ENCODE data around the gene BCCIP.

BCCIP gene

GRCh38 chr10:125801574-125801973, 21.8 kb upstream of the BCCIP start:
- Histone ChIP-seq H3K27ac (ENCODE audit: low read depth, low read length) (no peak overlapping the region), H3K27me3 (ENCODE audit: insufficient read depth, low read length) (no peaks in the 10 kb centered on the region), H3K79me1 (ENCODE audit: low read length) (no peaks in the 10 kb centered on the region), H3K4me2 (ENCODE audit: low read length) (no peak overlapping the region), H3K18ac (ENCODE audit: low read length) (no peak overlapping the region), H3K23ac (ENCODE audit: low read length) (no peak overlapping the region), H2AFZ (ENCODE audit: insufficient read depth, low read length, poor library complexity) (no peak overlapping the region), H3K14ac (ENCODE audit: low read length) (no peak overlapping the region), H3K4me3 (ENCODE audit: low read depth, low read length) (no peak overlapping the region), H3K36me3 (ENCODE audit: control insufficient read depth in 1 of 2, insufficient read depth in 2 of 2, low read length in 2 of 2) (peaks cover 11 to 15% of the 10 kb centered on the region in 2 experiments), H4K8ac (ENCODE audit: low read depth, low read length) (no peak overlapping the region), H2AK5ac (ENCODE audit: low read length) (no peak overlapping the region), H2BK5ac (ENCODE audit: low read depth, low read length, poor library complexity) (no peak overlapping the region), H3K9me3 (ENCODE audit: insufficient read depth, low read depth, low read length) (no peaks in the 10 kb centered on the region), H3K4me1 (ENCODE audit: control insufficient read depth in 1 of 2, insufficient read depth in 2 of 2, low read length in 2 of 2) (no peaks in the 10 kb centered on the region), H3K9ac (ENCODE audit: low read length) (no peak overlapping the region), H4K12ac (ENCODE audit: low read depth, low read length) (no peak overlapping the region), H3K79me2 (ENCODE audit: control insufficient read depth, insufficient read depth, low read length, poor library complexity) (no peaks in the 10 kb centered on the region), H3K4ac (ENCODE audit: low read depth, low read length) (no peak overlapping the region), H4K91ac (ENCODE audit: low read depth, low read length) (no peak overlapping the region), H2BK12ac (ENCODE audit: low read length) (no peak overlapping the region), H2BK120ac (ENCODE audit: insufficient read depth, low read length, poor library complexity) (no peak overlapping the region)
- no CpG with 5 or more reads among the region's 1 CpG for WGBS (ENCODE audit: extremely low coverage, insufficient coverage, insufficient read length)
- DNase-seq, result no peak

DNA sequence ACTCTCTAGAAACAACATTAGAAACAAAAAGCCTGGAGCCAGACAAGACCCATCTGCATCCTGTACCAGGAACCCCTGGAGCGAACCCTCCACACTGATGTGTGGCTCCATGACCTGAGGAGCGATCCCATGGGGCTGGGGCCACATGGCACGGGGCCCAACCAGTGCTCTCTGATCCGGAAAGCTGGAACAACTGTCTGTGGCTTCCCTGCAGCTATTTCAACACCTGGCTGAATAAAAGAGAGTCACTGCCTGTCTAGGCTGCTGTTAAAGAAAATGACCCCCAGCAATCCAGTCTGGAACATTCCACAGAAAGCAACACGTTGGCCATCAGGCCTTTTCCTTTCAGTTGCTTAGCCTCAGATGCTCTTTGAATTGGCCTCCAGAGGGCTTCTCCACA, 21.2 kb upstream of the BCCIP start:
- no peaks in the 10 kb centered on the region for H3K9me3 ChIP-seq (ENCODE audit: insufficient read depth, low read depth, low read length)
- H2AFZ ChIP-seq (ENCODE audit: insufficient read depth, low read length, poor library complexity), result no peak overlapping the region
- no peaks in the 10 kb centered on the region for H3K4me1 ChIP-seq (ENCODE audit: control insufficient read depth in 1 of 2, insufficient read depth in 2 of 2, low read length in 2 of 2)
- H4K91ac ChIP-seq (ENCODE audit: low read depth, low read length), result no peak overlapping the region
- H3K27me3 ChIP-seq (ENCODE audit: insufficient read depth, low read length), result no peaks in the 10 kb centered on the region
- H3K27ac ChIP-seq (ENCODE audit: low read depth, low read length), result no peak overlapping the region
- WGBS (ENCODE audit: extremely low coverage, insufficient coverage, insufficient read length), result no CpG with 5 or more reads among the region's 5 CpGs
- no peak for DNase-seq
- no peak overlapping the region for H3K4me2 ChIP-seq (ENCODE audit: low read length)
- H3K79me2 ChIP-seq (ENCODE audit: control insufficient read depth, insufficient read depth, low read length, poor library complexity), result no peaks in the 10 kb centered on the region
- no peak overlapping the region for H4K8ac ChIP-seq (ENCODE audit: low read depth, low read length)
- H3K4ac ChIP-seq (ENCODE audit: low read depth, low read length), result no peak overlapping the region
- no peak overlapping the region for H2BK12ac ChIP-seq (ENCODE audit: low read length)
- H3K79me1 ChIP-seq (ENCODE audit: low read length), result no peaks in the 10 kb centered on the region
- H3K36me3 ChIP-seq (ENCODE audit: control insufficient read depth in 1 of 2, insufficient read depth in 2 of 2, low read length in 2 of 2), result peaks cover 11 to 19% of the 10 kb centered on the region in 2 experiments
- H3K14ac ChIP-seq (ENCODE audit: low read length), result no peak overlapping the region
- no peak overlapping the region for H2AK5ac ChIP-seq (ENCODE audit: low read length)
- H3K23ac ChIP-seq (ENCODE audit: low read length), result no peak overlapping the region
- no peak overlapping the region for H3K18ac ChIP-seq (ENCODE audit: low read length)
- no peak overlapping the region for H3K4me3 ChIP-seq (ENCODE audit: low read depth, low read length)
- no peak overlapping the region for H3K9ac ChIP-seq (ENCODE audit: low read length)
- no peak overlapping the region for H2BK5ac ChIP-seq (ENCODE audit: low read depth, low read length, poor library complexity)
- no peak overlapping the region for H2BK120ac ChIP-seq (ENCODE audit: insufficient read depth, low read length, poor library complexity)
- H4K12ac ChIP-seq (ENCODE audit: low read depth, low read length), result no peak overlapping the region

DNA sequence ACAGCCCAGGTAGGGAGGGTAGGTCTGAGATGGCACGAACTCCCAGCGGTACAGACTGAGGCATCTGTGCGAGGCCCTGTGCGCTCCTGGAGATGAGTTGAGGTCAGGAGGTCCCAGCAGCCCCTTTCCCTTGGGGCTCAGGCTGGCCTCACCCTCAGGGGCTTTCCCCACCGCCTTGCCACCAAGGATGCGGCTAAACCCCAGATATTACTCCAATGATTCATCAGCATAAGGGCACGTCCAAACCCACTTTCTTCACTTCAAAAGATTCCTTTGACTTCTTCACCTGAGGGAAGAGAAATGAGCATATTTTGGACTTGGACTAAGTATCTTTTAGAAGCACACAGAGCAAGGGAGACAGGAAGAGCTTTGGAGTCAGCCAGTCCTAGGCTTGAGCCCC, 20.6 kb upstream of the BCCIP start:
- Histone ChIP-seq H2BK5ac (ENCODE audit: low read depth, low read length, poor library complexity) (no peak overlapping the region), H3K27ac (ENCODE audit: low read depth, low read length) (no peak overlapping the region)
- no CpG with 5 or more reads among the region's 7 CpGs for WGBS (ENCODE audit: extremely low coverage, insufficient coverage, insufficient read length)

DNA sequence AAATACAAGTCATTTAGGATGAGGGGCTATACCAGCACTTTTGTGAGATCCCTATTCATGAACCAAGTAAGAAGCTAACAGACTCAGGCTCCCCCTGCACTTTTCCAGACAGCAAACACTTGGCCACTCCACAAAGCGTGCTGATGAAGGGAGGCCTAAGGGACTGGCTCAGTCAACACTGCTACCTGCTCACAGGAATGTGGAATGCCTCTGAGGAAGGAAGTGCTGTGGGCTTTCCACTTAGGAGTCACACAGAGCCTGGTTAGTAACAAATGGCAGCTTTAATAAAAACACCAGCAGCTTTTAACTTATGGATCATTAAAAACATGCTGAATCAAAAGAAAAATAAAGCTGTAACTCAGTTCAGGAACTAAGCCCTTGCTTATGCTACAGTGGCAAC, 15.3 kb upstream of the BCCIP start:
- no peak overlapping the region for H2BK120ac ChIP-seq (ENCODE audit: insufficient read depth, low read length, poor library complexity)
- H3K14ac ChIP-seq (ENCODE audit: low read length), result no peak overlapping the region
- no peak overlapping the region for H2BK5ac ChIP-seq (ENCODE audit: low read depth, low read length, poor library complexity)
- H4K91ac ChIP-seq (ENCODE audit: low read depth, low read length), result no peak overlapping the region
- H4K12ac ChIP-seq (ENCODE audit: low read depth, low read length), result no peak overlapping the region
- no peak overlapping the region for H3K27ac ChIP-seq (ENCODE audit: low read depth, low read length)
- no peak overlapping the region for H3K23ac ChIP-seq (ENCODE audit: low read length)
- H3K4ac ChIP-seq (ENCODE audit: low read depth, low read length), result no peak overlapping the region
- H3K36me3 ChIP-seq (ENCODE audit: control insufficient read depth in 1 of 2, insufficient read depth in 2 of 2, low read length in 2 of 2), result peaks cover 15 to 21% of the 10 kb centered on the region in 2 experiments
- H2AK5ac ChIP-seq (ENCODE audit: low read length), result no peak overlapping the region
- H3K4me3 ChIP-seq (ENCODE audit: low read depth, low read length), result no peak overlapping the region
- H3K79me2 ChIP-seq (ENCODE audit: control insufficient read depth, insufficient read depth, low read length, poor library complexity), result no peaks in the 10 kb centered on the region
- no peak overlapping the region for H2AFZ ChIP-seq (ENCODE audit: insufficient read depth, low read length, poor library complexity)
- H3K9ac ChIP-seq (ENCODE audit: low read length), result no peak overlapping the region
- no peak overlapping the region for H2BK12ac ChIP-seq (ENCODE audit: low read length)
- DNase-seq, result no peak
- H3K79me1 ChIP-seq (ENCODE audit: low read length), result no peaks in the 10 kb centered on the region
- no peak overlapping the region for H3K4me2 ChIP-seq (ENCODE audit: low read length)
- WGBS (ENCODE audit: extremely low coverage, insufficient coverage, insufficient read length), result no CpG with 5 or more reads among the region's 1 CpG
- H4K8ac ChIP-seq (ENCODE audit: low read depth, low read length), result no peak overlapping the region
- no peaks in the 10 kb centered on the region for H3K4me1 ChIP-seq (ENCODE audit: control insufficient read depth in 1 of 2, insufficient read depth in 2 of 2, low read length in 2 of 2)
- no peaks in the 10 kb centered on the region for H3K9me3 ChIP-seq (ENCODE audit: insufficient read depth, low read depth, low read length)
- no peaks in the 10 kb centered on the region for H3K27me3 ChIP-seq (ENCODE audit: insufficient read depth, low read length)
- no peak overlapping the region for H3K18ac ChIP-seq (ENCODE audit: low read length)

More for the DNA sequence above, 20.6 kb upstream of the BCCIP start:
- Histone ChIP-seq H4K12ac (ENCODE audit: low read depth, low read length) (no peak overlapping the region), H2BK12ac (ENCODE audit: low read length) (no peak overlapping the region), H3K18ac (ENCODE audit: low read length) (no peak overlapping the region), H3K23ac (ENCODE audit: low read length) (no peak overlapping the region), H4K8ac (ENCODE audit: low read depth, low read length) (no peak overlapping the region), H3K4ac (ENCODE audit: low read depth, low read length) (no peak overlapping the region), H3K36me3 (ENCODE audit: control insufficient read depth in 1 of 2, insufficient read depth in 2 of 2, low read length in 2 of 2) (peaks cover 11 to 16% of the 10 kb centered on the region in 2 experiments), H3K4me1 (ENCODE audit: control insufficient read depth in 1 of 2, insufficient read depth in 2 of 2, low read length in 2 of 2) (no peaks in the 10 kb centered on the region), H2AFZ (ENCODE audit: insufficient read depth, low read length, poor library complexity) (no peak overlapping the region), H3K27me3 (ENCODE audit: insufficient read depth, low read length) (no peaks in the 10 kb centered on the region), H3K4me2 (ENCODE audit: low read length) (no peak overlapping the region), H2AK5ac (ENCODE audit: low read length) (no peak overlapping the region), H4K91ac (ENCODE audit: low read depth, low read length) (no peak overlapping the region), H3K9ac (ENCODE audit: low read length) (no peak overlapping the region), H3K79me1 (ENCODE audit: low read length) (no peaks in the 10 kb centered on the region), H3K79me2 (ENCODE audit: control insufficient read depth, insufficient read depth, low read length, poor library complexity) (no peaks in the 10 kb centered on the region), H3K4me3 (ENCODE audit: low read depth, low read length) (no peak overlapping the region), H2BK120ac (ENCODE audit: insufficient read depth, low read length, poor library complexity) (no peak overlapping the region), H3K9me3 (ENCODE audit: insufficient read depth, low read depth, low read length) (no peaks in the 10 kb centered on the region), H3K14ac (ENCODE audit: low read length) (no peak overlapping the region)
- DNase-seq, result peak; percentile 5 to 6
